Neuron (in vitro differentiated cells): ENCODE data around the gene GRAP.

ENCODE experiments used
- H2AFZ ChIP-seq: one replicate; pipeline ENCODE4 v1.6.1; 2013; ENCODE audit warnings: low read depth, mild to moderate bottlenecking, inconsistent platforms, low read length, moderate library complexity
- H3K27me3 ChIP-seq: one replicate; pipeline ENCODE4 v1.6.1; 2013; ENCODE audit warnings: low read length; ENCODE audit not compliant: insufficient read depth
- H3K36me3 ChIP-seq: one replicate; pipeline ENCODE4 v1.6.1; 2013; ENCODE audit warnings: low read length; ENCODE audit not compliant: insufficient read depth
- H3K4me1 ChIP-seq: one replicate; pipeline ENCODE4 v1.6.1; 2013; ENCODE audit warnings: low read length; ENCODE audit not compliant: insufficient read depth
- H3K4me3 ChIP-seq: 2 replicates; pipeline ENCODE4 v1.5.1; 2013; ENCODE audit warnings: mild to moderate bottlenecking, low read length, moderate library complexity
- H3K9me3 ChIP-seq: one replicate; pipeline ENCODE4 v1.6.1; 2013; ENCODE audit warnings: low read length

The GRAP gene

DNA sequence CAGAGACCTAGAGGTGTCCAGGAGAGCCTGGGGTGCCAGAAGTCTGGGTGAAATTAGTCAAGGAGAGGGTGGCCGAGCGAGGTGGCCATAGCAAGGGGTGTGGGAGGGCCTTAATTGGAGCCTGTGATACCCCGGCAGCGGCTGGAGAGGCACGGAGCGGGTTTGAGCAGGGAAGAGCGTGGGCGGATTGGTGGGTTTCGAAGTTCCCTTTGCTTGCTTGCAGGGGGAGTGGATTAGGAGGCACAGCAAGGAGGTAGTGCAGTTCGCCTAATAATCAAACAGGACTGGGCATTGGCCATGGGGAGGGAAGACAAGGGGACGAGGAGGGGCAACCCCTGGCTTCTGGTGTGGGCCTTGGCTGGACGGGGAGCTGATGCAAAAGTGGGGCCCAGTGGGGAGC lies 36.8 kb downstream of the GRAP start:
- Histone ChIP-seq H3K9me3 (peaks cover 12% of the 10 kb centered on the region), H2AFZ (no peak overlapping the region), H3K27me3 (peaks cover 14% of the 10 kb centered on the region), H3K36me3 (no peaks in the 10 kb centered on the region), H3K4me1 (no peaks in the 10 kb centered on the region), H3K4me3 (no peak overlapping the region)

DNA sequence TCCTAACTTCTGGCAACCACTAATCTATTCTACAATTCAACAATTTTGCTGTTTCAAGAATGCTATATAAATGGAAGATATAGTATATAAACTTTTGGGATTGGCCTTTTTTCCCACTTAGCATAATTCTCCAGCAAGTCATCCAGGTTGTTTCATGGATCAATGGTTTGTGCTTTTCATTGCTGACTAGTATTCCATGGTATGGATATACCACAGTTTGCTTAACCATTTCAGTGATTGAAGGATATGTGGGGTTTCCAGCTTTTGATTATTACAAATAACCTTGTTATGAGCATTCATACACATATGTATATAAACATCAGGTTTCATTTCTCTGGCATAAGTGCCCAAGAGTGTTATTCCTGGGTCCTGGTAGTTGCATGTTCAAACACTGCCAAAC lies 40.1 kb downstream of the GRAP start:
- peaks cover 39% of the 10 kb centered on the region for H3K27me3 ChIP-seq
- no peak overlapping the region for H3K4me3 ChIP-seq
- H3K4me1 ChIP-seq: no peaks in the 10 kb centered on the region
- no peak overlapping the region for H2AFZ ChIP-seq
- peaks cover 12% of the 10 kb centered on the region for H3K9me3 ChIP-seq
- H3K36me3 ChIP-seq: no peaks in the 10 kb centered on the region

DNA sequence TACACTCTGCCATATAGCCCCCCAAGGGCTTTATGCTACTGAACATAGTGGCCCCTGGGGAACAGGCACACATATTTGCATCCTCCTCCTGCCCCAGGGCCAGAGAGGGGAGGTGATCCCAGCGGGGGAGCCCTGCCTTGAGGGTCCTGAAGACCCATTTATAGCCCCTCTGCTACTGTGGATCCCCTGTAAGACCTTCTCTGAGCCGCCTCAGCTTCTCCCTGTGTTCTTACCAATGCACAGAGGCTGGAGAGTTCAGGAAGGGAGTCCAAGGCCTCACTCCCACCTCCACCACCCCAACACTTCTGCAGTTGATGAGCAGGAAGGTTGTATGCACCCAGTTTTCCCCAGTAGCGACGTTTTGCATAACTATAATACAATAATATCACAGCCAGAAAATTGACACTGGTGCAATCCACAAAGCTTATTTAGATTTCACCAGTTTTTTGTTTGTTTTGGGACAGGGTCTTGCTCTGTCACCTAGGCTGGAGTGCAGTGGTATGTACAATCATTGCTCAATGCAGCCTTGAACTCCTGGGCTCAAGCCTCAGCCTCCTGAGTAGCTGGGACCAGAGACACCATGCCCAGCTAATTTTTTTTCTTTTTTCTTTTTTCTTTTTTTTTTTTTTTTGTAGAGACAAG lies 40.8 kb downstream of the GRAP start:
- H3K4me3 ChIP-seq: no peak overlapping the region
- H3K9me3 ChIP-seq: peaks cover 12% of the 10 kb centered on the region
- H3K36me3 ChIP-seq: no peaks in the 10 kb centered on the region
- H3K27me3 ChIP-seq: peaks cover 44% of the 10 kb centered on the region
- no peak overlapping the region for H2AFZ ChIP-seq
- H3K4me1 ChIP-seq: peaks cover 1% of the 10 kb centered on the region

DNA sequence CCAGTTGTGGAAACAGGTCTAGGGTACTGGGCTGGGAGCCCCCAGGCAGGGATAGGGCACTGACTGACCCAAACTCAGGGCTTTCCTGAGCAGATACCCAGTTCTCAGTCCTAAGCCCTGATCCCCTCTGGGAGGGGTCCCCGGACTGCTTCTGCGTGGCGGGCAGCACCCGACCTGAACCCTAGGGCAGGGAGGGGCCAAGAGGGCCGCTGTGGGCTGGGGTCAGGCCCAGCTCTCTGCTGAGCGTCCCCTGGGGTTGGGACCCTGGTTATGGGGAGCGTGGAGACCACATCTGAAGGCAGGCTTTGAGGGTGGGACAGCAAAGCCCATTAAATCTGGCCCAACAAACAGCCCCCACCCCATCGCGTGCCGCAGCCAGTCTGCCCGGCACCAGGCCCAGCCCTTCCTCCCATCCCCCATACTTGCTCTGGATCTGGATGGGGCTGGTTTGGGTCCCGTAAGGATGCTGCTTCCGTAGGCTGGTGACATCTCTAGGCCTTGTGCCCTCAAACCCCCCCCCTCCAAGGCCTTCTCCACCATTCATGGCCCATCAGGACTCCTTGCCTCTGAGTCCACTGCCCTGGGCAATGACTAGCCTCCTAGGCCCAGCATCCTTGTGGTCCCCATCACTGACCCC lies 41.5 kb downstream of the GRAP start:
- Histone ChIP-seq H3K4me3 (no peak overlapping the region), H3K4me1 (peaks cover 7% of the 10 kb centered on the region), H3K27me3 (peaks cover 45% of the 10 kb centered on the region), H3K36me3 (no peaks in the 10 kb centered on the region), H3K9me3 (peaks cover 12% of the 10 kb centered on the region), H2AFZ (no peak overlapping the region)

DNA sequence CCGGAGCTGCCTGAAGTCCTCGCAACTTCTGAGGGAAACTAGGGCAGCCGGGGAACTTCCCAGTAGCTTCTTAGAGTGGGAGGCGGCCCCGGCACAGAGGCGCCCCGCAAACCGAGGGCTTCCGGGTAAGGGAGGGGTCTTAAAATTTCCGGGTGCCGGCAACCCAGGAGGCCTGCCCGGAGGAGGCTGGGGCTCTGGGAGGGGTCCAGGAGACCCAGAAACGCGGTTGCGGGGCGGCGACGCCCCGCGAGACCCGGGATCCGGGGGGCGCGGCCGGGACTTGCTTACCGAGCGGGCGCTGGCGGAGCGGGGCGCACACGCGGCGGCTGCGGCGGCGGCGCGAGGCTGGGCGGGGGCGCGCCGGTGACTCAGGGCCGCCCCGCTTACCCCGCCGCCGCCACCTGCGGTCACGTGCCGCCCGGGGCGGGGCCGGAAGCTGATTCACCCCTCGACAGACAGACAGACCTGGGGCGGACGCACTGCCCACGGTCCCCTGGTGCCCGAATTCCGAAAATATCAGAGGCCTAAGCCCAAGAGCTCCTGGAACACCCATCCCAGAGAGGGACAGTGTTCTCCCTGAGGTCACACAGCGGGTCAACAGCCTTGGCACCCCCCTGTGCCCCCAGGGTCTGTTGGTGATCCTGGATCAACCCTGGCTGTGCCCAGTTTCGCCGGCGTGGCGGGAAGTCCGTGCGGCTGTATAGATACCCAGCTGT lies 42.2 kb downstream of the GRAP start, which contains the start of gene FAM83G:
Gene FAM83G, minus strand, starts transcription at position 344 of the 716 bp plus-strand sequence. CDS start 723 bp downstream, outside the sequence.
- Histone ChIP-seq H3K9me3 (peaks cover 12% of the 10 kb centered on the region), H2AFZ (no peak within 1 kb of the TSS), H3K36me3 (no peaks in the 10 kb centered on the region), H3K4me1 (peaks cover 7% of the 10 kb centered on the region), H3K27me3 (peaks cover 45% of the 10 kb centered on the region), H3K4me3 (no peak within 1 kb of the TSS)

DNA sequence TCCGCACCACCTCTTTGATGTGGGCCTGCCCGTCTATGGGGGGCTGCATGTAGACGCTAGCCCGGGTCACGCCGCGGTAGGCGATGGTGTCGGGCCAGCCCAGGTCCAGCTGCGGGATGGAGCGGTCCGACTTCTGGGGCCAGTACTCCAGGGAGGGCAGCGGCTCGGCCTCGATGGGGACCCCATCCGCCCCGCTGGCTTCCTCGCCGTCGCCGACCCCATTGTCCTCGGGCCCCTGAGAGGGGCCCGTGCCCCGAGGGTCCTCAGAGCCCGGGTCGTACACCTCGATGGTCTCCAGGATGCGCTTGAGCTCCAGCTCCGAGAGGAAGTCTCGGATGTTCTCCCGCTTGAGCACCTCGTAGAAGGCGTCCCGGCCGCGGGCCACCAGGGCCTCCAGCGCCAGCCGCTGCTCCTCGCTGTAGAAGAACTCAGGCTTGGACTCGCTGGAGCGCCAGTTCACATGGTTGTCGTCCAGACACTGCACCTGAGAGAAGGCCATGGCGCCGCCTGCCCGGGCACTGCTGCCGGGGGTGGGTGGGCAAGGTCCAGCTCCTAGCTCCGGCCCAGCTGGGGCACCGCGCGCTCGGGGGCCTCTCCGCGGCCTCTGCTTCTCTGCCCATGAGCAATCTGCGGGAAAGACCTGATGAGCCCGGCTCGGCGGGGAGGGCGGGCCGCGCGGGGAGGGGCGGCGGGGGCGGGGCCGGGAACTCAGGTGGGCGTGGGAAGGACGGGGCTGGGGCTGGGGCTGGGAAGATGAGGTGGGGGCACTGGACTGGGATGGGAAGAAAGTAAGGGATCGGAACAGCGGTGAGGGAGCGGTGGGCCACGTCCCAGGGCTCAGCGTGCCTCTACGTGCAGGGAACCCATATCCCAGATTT lies 43.0 kb downstream of the GRAP start:
- Histone ChIP-seq H3K9me3 (peaks cover 12% of the 10 kb centered on the region), H2AFZ (no peak overlapping the region), H3K4me3 (no peak overlapping the region), H3K4me1 (peaks cover 7% of the 10 kb centered on the region), H3K27me3 (peaks cover 45% of the 10 kb centered on the region), H3K36me3 (no peaks in the 10 kb centered on the region)

DNA sequence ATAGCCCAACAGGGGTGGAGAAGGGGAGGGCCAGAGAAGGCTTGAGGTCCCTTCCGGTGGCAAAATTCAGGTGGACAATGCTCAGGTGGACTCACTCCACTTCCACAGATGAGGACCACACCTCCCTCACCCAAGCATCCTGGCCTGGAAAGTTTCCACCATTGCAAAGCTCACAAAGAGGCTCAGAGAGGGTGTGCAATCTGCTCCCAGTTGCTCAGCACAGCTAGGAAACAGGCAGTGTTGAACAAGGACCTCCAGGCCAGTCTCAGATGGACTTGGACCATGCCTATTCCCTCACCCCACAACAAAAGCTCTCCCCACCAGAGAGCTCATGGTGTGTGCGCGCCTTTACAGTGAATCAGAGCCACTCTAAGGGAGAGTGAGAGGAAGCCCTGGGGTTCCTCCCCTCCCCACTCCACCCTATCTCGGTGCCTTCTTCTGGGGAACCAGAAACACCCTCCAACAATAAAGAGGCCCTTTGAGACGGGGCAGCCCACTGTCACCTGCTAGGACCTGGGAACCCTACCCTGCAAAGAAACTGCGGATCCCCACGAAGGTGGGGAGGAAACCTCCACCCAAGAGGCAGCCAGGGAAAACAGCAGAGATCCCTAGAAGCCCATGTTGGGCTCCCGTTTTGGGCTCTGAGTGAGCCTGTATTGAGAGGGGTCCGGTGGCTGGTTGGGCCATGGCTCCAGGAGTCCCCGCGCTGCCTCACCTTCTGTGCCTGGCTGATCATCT lies 43.8 kb downstream of the GRAP start:
- Histone ChIP-seq H3K4me3 (no peak overlapping the region), H2AFZ (no peak overlapping the region), H3K9me3 (peaks cover 12% of the 10 kb centered on the region), H3K27me3 (peaks cover 45% of the 10 kb centered on the region), H3K4me1 (peaks cover 7% of the 10 kb centered on the region), H3K36me3 (no peaks in the 10 kb centered on the region)

DNA sequence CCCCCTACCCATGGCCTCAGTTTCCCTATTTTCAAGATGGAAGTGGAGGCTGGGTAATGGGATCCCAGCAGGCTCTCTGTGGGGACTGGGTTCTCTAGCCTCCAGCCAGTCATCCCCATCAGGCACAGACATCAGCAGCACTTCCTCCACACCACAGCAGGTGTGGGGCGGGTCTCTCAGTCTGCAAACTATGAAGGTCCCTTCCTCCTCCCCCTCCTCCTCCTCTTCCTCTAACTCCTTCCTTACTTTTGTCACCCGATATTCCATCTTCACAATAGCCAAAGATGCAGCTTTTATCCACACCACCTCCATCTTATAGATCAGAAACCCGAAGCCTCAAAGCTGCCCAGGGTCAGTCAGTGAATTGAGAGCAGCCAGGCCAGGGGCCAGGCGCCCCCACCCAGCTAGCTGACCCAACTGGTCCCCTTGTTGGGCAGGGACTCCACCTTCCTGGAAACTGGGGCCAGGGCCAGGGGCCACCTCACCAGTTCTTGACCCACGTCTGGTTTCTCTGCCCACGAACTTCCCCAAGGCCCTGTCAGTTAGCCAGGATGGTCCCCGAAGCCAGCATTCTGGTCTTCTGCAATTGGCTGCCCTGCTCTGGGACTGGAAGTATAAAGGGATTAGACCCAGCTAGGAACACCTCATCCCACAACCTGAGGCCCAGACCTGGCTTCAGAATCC lies 44.7 kb downstream of the GRAP start:
- Histone ChIP-seq H3K27me3 (peaks cover 45% of the 10 kb centered on the region), H3K4me3 (no peak overlapping the region), H3K4me1 (peaks cover 7% of the 10 kb centered on the region), H3K9me3 (peaks cover 12% of the 10 kb centered on the region), H3K36me3 (no peaks in the 10 kb centered on the region), H2AFZ (no peak overlapping the region)

DNA sequence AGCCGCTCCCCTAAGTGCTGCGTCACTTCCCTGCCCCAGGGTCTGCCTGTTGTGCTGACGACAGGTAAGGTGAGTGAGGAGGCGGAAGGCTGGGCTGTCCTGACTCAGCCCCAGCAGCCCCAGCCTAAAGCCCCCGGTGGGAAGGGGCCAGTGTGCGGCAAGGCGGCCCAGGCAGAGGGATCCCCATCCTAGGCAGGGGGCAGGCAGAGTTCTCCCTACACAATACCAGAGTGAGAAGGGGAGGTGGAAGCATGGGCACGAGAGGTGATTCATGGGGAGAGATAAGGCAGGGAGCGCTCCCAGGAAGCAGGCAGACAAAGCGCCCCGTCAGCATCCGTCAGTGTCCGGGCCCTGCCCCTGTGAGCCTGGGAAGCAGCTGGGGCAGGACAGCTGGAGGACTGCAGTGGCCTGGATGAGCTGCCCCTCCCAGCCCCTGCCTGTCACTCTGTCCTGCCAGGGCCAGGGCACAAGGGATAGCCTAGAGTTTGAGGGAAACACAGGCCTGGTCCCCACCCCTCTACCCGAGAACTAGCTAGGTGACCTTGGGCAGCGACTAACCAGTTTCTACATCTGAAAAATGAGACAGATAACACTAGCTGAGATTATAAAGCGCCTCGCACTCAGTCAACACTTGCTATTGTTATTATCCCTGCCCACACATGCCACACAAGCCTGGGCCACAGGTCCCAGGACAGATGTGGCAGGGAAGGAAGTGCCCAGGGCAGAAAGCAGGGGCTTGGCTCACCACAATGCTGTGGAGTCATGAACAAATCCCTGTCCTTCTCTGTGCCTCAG lies 46.0 kb downstream of the GRAP start:
- Histone ChIP-seq H3K9me3 (peaks cover 4% of the 10 kb centered on the region), H3K36me3 (no peaks in the 10 kb centered on the region), H3K4me1 (peaks cover 7% of the 10 kb centered on the region), H3K27me3 (peaks cover 41% of the 10 kb centered on the region), H2AFZ (no peak overlapping the region), H3K4me3 (no peak overlapping the region)

DNA sequence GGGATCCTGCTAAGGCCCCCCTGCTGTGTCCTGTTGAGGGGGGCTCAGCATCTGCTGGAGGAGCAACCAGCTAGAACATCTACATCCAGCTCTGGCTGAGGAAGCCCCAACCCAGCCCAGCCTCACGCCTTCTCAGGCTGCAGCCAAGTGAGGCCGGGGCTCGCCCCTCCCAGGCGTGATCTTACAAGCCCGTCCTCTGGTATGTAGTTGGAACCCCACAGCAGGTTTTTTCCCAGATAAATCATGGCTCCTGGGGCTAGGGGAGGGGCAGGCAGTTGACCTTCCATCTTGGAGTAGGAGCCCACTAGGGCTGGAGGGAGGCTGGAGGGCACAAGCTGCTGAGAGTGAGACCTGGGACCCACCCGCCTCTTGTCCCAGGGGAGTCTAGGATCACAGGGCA lies 46.8 kb downstream of the GRAP start:
- no peaks in the 10 kb centered on the region for H3K9me3 ChIP-seq
- no peak overlapping the region for H2AFZ ChIP-seq
- no peaks in the 10 kb centered on the region for H3K36me3 ChIP-seq
- H3K4me1 ChIP-seq: peaks cover 7% of the 10 kb centered on the region
- H3K4me3 ChIP-seq: no peak overlapping the region
- peaks cover 33% of the 10 kb centered on the region for H3K27me3 ChIP-seq

DNA sequence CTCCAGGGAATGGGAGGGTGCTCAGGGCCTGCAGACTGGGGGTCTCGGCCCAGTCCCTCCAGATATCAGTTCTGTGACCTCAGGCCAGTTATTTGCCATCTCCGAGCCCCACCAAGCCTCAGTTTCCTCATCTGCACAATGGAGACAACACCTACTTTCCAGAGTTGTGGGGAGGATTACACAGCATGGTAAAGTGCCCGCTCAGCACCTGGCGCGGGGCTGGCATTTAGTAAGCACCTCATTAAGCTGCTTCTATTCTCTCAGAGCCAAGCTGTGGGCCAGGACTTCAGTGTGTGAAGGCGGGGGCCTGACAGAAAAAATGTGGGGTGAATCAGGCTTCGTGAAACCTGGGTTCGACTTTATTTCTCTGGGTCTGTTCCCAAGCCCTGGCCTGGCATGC lies 47.4 kb downstream of the GRAP start:
- peaks cover 29% of the 10 kb centered on the region for H3K27me3 ChIP-seq
- H3K4me3 ChIP-seq: no peak overlapping the region
- H3K36me3 ChIP-seq: no peaks in the 10 kb centered on the region
- peaks cover 7% of the 10 kb centered on the region for H3K4me1 ChIP-seq
- no peaks in the 10 kb centered on the region for H3K9me3 ChIP-seq
- no peak overlapping the region for H2AFZ ChIP-seq
